IPS-15b (cell line): ENCODE measurements around the gene COL4A6.

Experiments
- H3K27me3 ChIP-seq: one replicate; pipeline ENCODE4 v1.6.1; 2013; ENCODE audit warnings: low read length; ENCODE audit not compliant: control insufficient read depth, insufficient read depth
- H3K36me3 ChIP-seq: one replicate; pipeline ENCODE4 v1.6.1; 2013; ENCODE audit warnings: low read length; ENCODE audit not compliant: control insufficient read depth, insufficient read depth
- H3K4me1 ChIP-seq: one replicate; pipeline ENCODE4 v1.6.1; 2013; ENCODE audit warnings: mild to moderate bottlenecking, low read length; ENCODE audit not compliant: control insufficient read depth, insufficient read depth
- H3K4me3 ChIP-seq: one replicate; pipeline ENCODE4 v1.5.1; 2013; ENCODE audit warnings: low read depth, low read length
- H3K9ac ChIP-seq: one replicate; pipeline ENCODE4 v1.6.1; 2013; ENCODE audit warnings: low read depth, mild to moderate bottlenecking, low read length
- H3K9me3 ChIP-seq: one replicate; pipeline ENCODE4 v1.6.1; 2013; ENCODE audit warnings: mild to moderate bottlenecking, low read length; ENCODE audit not compliant: control insufficient read depth, insufficient read depth

The COL4A6 gene

DNA sequence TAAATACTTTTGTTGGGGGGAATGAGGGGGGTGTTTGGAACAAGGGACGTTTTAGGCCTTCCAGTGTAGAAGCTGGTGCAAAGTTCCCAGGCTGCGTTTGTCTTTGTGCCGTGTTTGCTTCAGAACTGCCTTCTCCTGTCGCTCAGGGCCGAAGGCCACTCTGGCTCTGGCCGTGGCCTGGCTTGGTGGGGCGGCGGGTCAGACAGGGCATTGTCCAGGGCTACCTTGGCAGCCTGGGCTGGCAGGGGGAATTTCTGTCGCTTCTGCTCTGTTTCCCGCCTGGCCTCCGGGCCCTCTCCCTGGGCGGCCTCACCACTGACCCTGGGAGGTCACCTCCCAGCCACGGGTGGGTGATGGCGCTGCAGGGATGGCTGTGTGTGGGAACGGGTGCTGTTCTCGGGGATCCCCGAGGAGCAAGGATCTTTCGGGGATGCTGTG is 140.0 kb downstream of the COL4A6 start:
- Histone ChIP-seq H3K4me3 (no peak overlapping the region), H3K27me3 (no peaks in the 10 kb centered on the region), H3K9me3 (no peaks in the 10 kb centered on the region), H3K9ac (no peak overlapping the region), H3K36me3 (no peaks in the 10 kb centered on the region), H3K4me1 (peaks cover 10% of the 10 kb centered on the region)

DNA sequence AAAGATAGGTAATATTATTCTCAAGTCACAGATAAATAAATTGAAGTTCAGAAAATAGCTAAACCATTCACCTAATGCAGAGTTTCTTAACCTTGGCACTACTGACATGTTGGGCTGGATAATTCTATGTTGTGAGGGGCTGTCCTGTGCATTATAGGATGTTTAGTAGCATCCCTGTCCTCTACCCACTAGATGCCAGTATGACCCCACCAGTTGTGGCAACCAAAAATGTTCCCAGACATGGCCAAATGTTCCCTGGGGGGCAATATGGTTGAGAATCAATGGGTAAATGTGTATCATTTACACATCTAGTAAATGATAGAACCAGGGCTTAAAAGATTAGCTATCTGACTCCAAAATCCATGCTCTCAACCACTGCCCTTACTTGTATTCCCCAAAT is 140.9 kb downstream of the COL4A6 start:
- Histone ChIP-seq H3K9ac (no peak overlapping the region), H3K36me3 (no peaks in the 10 kb centered on the region), H3K4me3 (no peak overlapping the region), H3K9me3 (no peaks in the 10 kb centered on the region), H3K4me1 (peaks cover 10% of the 10 kb centered on the region), H3K27me3 (no peaks in the 10 kb centered on the region)

DNA sequence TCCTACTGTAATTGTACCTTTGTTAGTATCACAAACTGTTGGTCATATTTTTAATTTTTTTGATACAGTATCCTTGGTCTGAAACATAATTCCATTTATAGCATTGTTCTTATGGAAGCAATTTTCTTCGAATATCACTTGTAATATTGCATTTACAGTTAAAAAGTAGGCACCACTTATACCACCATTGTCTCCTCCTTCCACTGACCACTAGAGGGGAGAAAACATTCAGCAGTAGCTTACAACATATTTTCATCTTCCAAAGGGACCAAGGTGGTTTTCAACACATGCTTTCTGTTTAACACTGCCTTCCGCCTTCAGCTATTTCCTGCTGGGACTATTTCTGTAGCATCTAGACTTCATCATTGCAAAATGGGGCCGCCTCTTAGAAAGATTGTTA is 146.2 kb downstream of the COL4A6 start:
- no peaks in the 10 kb centered on the region for H3K36me3 ChIP-seq
- no peak overlapping the region for H3K9ac ChIP-seq
- no peak overlapping the region for H3K4me3 ChIP-seq
- H3K27me3 ChIP-seq = no peaks in the 10 kb centered on the region
- H3K9me3 ChIP-seq = no peaks in the 10 kb centered on the region
- no peaks in the 10 kb centered on the region for H3K4me1 ChIP-seq

DNA sequence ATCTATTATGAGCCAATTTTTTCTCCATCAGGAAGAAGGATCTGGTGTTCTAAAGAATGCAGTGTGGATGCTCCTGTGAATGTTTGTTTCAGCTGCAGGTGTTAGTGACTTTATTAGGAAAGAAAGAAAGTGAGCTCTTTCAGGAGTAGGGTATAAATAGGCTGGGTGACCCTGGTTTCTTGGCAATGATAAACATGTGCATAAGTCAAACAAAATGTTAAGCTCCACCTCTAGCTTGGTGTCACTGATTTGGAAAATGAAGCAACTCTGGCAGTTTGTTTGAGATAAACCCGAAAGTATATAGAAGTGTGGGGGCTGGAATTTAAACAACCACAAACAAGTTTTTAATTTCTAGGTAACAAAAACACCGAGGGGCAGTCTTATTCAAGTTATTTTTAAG is 152.3 kb downstream of the COL4A6 start:
- H3K9ac ChIP-seq = no peak overlapping the region
- H3K9me3 ChIP-seq = no peaks in the 10 kb centered on the region
- H3K27me3 ChIP-seq = no peaks in the 10 kb centered on the region
- no peak overlapping the region for H3K4me3 ChIP-seq
- H3K4me1 ChIP-seq = no peaks in the 10 kb centered on the region
- no peaks in the 10 kb centered on the region for H3K36me3 ChIP-seq

DNA sequence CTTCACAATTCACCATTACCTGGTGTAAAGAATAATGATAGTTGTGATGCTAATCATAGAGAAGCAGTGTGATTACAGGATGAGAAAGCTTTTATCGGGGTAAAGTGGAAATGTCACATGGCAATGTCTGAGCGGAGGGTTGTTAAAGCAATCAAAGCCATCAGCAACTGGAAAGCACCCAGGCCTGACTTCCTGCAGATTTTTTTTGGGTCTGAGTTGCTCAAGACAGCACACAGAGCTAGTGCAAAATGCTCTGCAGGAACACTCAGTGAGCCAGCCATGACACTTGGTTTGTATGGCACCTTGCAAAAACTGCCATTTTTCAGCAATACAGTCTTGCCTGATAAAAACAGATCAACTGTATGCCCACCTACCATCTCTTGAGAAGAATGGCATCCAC is 152.9 kb downstream of the COL4A6 start:
- H3K36me3 ChIP-seq = no peaks in the 10 kb centered on the region
- H3K27me3 ChIP-seq = no peaks in the 10 kb centered on the region
- H3K9me3 ChIP-seq = no peaks in the 10 kb centered on the region
- H3K9ac ChIP-seq = no peak overlapping the region
- H3K4me3 ChIP-seq = no peak overlapping the region
- no peaks in the 10 kb centered on the region for H3K4me1 ChIP-seq

DNA sequence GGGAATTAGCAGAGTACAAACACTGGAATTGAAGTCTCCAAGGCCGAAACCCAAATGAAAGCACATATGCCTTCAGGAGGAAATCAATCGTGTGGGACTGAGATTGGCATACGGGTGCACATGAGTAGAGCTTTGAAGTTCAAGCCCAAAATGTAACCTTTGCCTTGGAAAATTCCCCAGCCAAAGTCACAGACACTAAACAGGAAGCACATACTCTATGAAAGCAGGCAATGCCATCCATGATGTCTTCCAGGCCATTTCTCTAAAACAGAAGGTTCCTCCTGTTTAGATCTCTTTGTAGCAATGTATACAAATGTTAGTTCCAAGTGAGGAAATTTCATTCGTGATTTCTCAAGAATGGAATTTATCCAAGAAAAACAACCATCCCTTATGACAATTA is 162.5 kb downstream of the COL4A6 start:
- H3K4me1 ChIP-seq = no peaks in the 10 kb centered on the region
- no peaks in the 10 kb centered on the region for H3K27me3 ChIP-seq
- H3K36me3 ChIP-seq = no peaks in the 10 kb centered on the region
- H3K9ac ChIP-seq = no peak overlapping the region
- no peak overlapping the region for H3K4me3 ChIP-seq
- H3K9me3 ChIP-seq = peaks cover 8% of the 10 kb centered on the region

DNA sequence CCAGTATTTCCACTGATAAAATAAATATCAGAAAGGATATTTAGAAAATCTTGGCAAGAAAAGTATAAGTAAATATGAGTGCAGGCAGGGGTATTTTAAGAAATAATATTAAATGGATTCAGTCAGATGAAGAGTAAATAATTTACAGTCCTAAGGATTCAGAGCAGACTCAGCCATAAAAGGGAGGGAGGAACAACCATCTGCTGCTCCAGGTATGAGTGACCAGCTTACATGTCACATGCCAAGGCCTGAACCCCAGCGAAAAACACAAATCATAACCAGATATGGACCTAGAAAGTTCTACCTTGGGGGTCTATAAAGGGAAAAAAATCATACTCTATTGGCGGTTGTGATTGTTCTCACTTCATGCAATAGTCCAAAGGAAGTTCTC is 166.8 kb downstream of the COL4A6 start:
- Histone ChIP-seq H3K4me3 (no peak overlapping the region), H3K4me1 (no peaks in the 10 kb centered on the region), H3K27me3 (no peaks in the 10 kb centered on the region), H3K9ac (no peak overlapping the region), H3K9me3 (peaks cover 4% of the 10 kb centered on the region), H3K36me3 (no peaks in the 10 kb centered on the region)

DNA sequence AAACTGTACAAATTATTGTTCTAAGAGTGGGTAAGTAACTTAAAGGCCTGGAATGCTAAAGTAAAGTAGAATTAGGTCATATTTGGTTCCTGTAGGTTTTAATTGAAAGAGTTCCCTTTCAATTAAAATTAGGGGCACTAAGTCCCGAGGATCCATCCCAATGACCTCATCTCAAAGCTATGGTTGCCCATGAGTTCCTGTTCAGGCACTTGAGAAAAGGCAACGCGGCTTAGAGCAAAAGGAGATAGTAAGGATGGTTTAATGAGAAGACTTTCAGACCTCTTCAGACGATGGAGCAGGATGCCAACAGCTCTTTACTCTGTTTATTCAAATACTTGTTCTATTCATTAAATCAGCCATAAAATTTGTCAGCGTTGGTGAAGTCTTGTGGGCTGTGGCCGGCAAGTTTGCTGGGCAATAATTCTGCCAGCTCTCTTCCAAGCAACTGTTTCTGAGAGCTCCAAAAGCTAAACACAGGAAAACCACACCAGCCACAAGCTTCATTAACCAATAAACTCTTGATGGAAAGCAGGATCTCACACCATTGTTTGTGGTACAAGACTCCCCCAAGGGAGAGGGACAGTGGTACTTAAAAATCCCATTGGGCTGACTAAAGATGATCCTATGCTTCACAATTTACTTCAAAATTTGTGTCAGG is 167.4 kb downstream of the COL4A6 start:
- Histone ChIP-seq H3K9me3 (no peaks in the 10 kb centered on the region), H3K4me3 (no peak overlapping the region), H3K27me3 (no peaks in the 10 kb centered on the region), H3K36me3 (no peaks in the 10 kb centered on the region), H3K4me1 (no peaks in the 10 kb centered on the region), H3K9ac (no peak overlapping the region)

DNA sequence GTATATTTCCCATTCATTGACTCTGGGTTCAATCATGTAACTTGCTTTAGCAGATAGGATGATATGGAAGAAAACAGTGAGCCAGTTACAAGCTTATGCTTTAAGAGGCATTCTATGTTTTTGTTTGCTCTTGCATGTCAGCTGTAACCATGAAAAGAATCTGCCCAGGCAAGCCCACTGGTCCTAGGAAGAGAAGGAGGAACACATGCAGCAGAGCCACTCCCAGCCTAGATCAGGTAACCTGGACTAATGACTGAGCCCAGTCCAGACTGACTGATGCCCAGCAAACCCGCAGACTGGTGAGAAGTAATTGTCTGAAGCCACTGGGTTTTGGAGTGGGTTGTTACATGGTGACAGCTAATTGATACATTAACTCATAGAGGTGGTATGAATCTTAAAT is 167.9 kb downstream of the COL4A6 start:
- Histone ChIP-seq H3K9ac (no peak overlapping the region), H3K4me3 (no peak overlapping the region), H3K9me3 (no peaks in the 10 kb centered on the region), H3K27me3 (no peaks in the 10 kb centered on the region), H3K36me3 (no peaks in the 10 kb centered on the region), H3K4me1 (no peaks in the 10 kb centered on the region)

DNA sequence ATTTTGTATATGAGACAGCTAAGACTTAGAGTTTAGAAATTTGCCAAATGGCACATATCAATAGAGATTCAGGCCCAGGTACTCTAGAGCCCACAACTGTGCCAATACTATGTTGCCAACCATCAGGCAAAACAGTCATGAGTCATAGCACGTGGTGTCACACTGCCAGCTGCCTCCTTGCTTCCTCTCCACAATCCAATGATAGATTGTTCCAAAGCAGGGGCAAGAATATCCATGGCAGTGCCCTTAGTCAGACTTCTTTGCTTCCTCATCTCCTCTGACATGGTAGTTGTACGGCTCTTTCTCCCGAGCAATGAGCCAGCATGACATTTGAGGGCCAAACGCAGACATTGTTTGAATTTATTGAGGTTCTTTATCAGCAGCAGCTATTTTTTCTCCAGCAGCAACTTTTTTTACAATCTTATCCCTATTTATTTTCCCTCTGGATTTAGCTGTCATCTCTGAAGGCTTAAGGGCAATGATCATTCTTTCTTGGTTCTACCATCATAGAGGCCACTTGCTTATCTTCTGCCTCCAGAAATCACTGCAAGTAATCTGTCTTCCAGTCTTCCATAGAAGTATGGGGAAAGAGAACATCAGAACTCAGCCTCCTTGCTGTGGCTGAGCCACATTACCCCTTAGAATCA is 169.7 kb downstream of the COL4A6 start:
- H3K36me3 ChIP-seq = no peaks in the 10 kb centered on the region
- no peaks in the 10 kb centered on the region for H3K27me3 ChIP-seq
- no peaks in the 10 kb centered on the region for H3K4me1 ChIP-seq
- no peak overlapping the region for H3K4me3 ChIP-seq
- no peaks in the 10 kb centered on the region for H3K9me3 ChIP-seq
- no peak overlapping the region for H3K9ac ChIP-seq

DNA sequence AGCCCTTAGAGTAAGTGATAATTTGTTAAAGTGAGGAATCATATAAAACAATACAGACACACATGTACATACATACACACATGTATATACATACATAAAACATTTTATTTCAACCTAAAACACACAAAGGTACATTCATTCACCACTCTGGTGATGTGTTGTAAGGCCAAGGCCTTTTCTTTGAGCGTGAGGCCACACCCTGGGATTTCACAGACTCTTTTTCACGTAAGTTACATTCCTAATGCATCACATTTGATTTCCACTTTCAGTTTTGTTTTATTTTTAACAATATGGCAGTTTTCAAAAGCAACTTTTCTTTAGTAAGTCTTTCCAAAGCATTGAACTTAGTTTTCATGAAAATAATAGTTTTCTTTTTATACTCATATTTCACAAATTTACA is 170.7 kb downstream of the COL4A6 start:
- Histone ChIP-seq H3K9me3 (no peaks in the 10 kb centered on the region), H3K4me3 (no peak overlapping the region), H3K9ac (no peak overlapping the region), H3K4me1 (no peaks in the 10 kb centered on the region), H3K36me3 (no peaks in the 10 kb centered on the region), H3K27me3 (no peaks in the 10 kb centered on the region)

DNA sequence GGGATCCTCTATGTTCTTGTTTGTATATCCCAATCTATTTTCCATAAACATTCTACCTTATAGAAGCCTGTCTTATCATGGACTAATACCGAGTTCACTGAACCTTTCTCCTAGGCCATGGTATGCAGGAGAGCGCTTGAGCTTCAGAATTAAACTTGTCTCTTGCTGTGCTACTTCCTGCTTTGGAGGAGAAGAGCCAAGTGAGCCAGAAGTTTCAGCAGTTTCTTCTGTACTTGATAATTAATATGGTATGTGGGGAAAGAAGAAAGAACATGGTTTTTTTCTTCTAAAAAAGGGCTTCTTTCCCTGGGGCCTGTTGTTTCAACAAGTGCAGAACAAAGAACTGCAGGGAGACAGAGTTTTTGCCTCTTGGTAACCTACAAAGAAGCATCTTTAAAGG is 173.8 kb downstream of the COL4A6 start:
- H3K4me3 ChIP-seq = no peak overlapping the region
- no peaks in the 10 kb centered on the region for H3K36me3 ChIP-seq
- no peak overlapping the region for H3K9ac ChIP-seq

More for the DNA sequence above, 173.8 kb downstream of the COL4A6 start:
- Histone ChIP-seq H3K27me3 (no peaks in the 10 kb centered on the region), H3K4me1 (no peaks in the 10 kb centered on the region), H3K9me3 (no peaks in the 10 kb centered on the region)
